Lung (tissue), 12 donors: Measurements from ENCODE around the gene ISG20. TPM values are rescaled to one million over a fixed set of nuclear protein-coding genes. Genes with fewer than 3 reads are reported as not detected.

ENCODE experiments used
- ATAC-seq: fragments of 200-7000 bp; cut with Tn5 transposase; one replicate; pipeline ENCODE4 v1.9.1; 2020; ENCODE audit warnings: moderate number of reproducible peaks; ENCODE audit not compliant: insufficient read depth, low FRiP score
- DNase-seq, 3 donors: peaks; one replicate each; pipeline ENCODE4 v3.0.0-alpha.2; 2013 to 2017
- H3K27ac ChIP-seq, 2 donors: one replicate each; pipeline ENCODE4 v1.5.1; 2013; ENCODE audit warnings: mild to moderate bottlenecking in 2 of 2, moderate library complexity in 2 of 2, control low read depth in 1 of 2, inconsistent platforms in 1 of 2, low read depth in 1 of 2, low read length in 1 of 2
- H3K27me3 ChIP-seq, 3 donors: one replicate each; pipeline ENCODE4 v1.5.1; 2013; ENCODE audit warnings: low read length in 2 of 3; ENCODE audit not compliant: control insufficient read depth in 3 of 3, insufficient read depth in 3 of 3
- H3K36me3 ChIP-seq, 4 donors: one replicate each; pipeline ENCODE4 v1.5.1; 2013; ENCODE audit warnings: low read length in 4 of 4, mild to moderate bottlenecking in 1 of 4, moderate library complexity in 1 of 4; ENCODE audit not compliant: control insufficient read depth in 4 of 4, insufficient read depth in 4 of 4
- H3K4me1 ChIP-seq, 5 donors: one replicate each; pipeline ENCODE4 v1.5.1; 2013; ENCODE audit warnings: low read length in 5 of 5, mild to moderate bottlenecking in 2 of 5, moderate library complexity in 1 of 5; ENCODE audit not compliant: control insufficient read depth in 5 of 5, insufficient read depth in 5 of 5
- H3K4me3 ChIP-seq: one replicate; pipeline ENCODE4 v1.5.1; 2013; ENCODE audit warnings: mild to moderate bottlenecking, control low read depth, moderate library complexity
- H3K9ac ChIP-seq, 2 donors: one replicate each; pipeline ENCODE4 v1.5.1; 2013; ENCODE audit warnings: low read length in 2 of 2, control low read depth in 1 of 2; ENCODE audit not compliant: insufficient read depth in 1 of 2
- H3K9me3 ChIP-seq, 4 donors: one replicate each; pipeline ENCODE4 v1.5.1; 2013; ENCODE audit warnings: low read length in 3 of 4, mild to moderate bottlenecking in 1 of 4, moderate library complexity in 1 of 4; ENCODE audit not compliant: control insufficient read depth in 4 of 4, insufficient read depth in 3 of 4
- CTCF ChIP-seq: IDR thresholded peaks from 2 replicates; pipeline ENCODE4 v1.5.1; 2012; ENCODE audit warnings: mild to moderate bottlenecking; ENCODE audit errors: control extremely low read depth, extremely low read depth
- WGBS, 2 donors: extraction: QIAGEN DNeasy Blood & Tissue Kit; methylation state at CpG; one replicate each; pipeline ENCODE4 v1.1.7; 2013; 5-methylcytosine and 5-hydroxymethylcytosine counted together
- polyA plus RNA-seq, 2 donors: library from polyadenylated mRNA; stranded (reverse); fragments of 200-250 nt; gene quantifications; one replicate each; pipeline ENCODE4 v1.2.1, GENCODE V29; 2013
- total RNA-seq, 2 donors: library from RNA; depleted of rRNA in 1 of 2; stranded (reverse); fragments of >200 nt in 1 of 2; gene quantifications; one replicate each; pipeline ENCODE4 v1.2.1, GENCODE V29; 2014 to 2021
- donor health status: control.
- donor health status: control.
- donor health status: Bipolar disorder and iron deficiency.
- donor health status: healthy.
- donor health status: DM: yes; HTN: yes; CAD: no.

The ISG20 gene
- total and polyA plus RNA-seq, 4 donors, result 18.5 to 61.6 (median 46.6) TPM

- Histone ChIP-seq H3K9me3 (no peaks in the 10 kb centered on the region), H3K36me3 (peaks cover 0 to 14% (median 0%) of the 10 kb centered on the region in 4 donors), H3K4me3 (no peak overlapping the region), H3K9ac (no peak overlapping the region), H3K27ac (peak overlapping the region; percentile 58 to 94), H3K4me1 (peaks cover 0 to 37% (median 0%) of the 10 kb centered on the region in 5 donors), H3K27me3 (no peaks in the 10 kb centered on the region)
- 42 to 57% methylated on average over 12 of the region's 12 CpGs for WGBS, 2 donors
- DNase-seq (peak in 1 of 3 donors; percentile 17), ATAC-seq (peak; percentile 47)
- no peak for TF ChIP-seq CTCF
These were observed 10.5 kb downstream of the ISG20 start for GRCh38 chr15:88649286-88649733.

- Histone ChIP-seq H3K27ac (peak overlapping the region; percentile 29 to 87), H3K27me3 (no peaks in the 10 kb centered on the region), H3K4me1 (peaks cover 0 to 37% (median 0%) of the 10 kb centered on the region in 5 donors), H3K9me3 (no peaks in the 10 kb centered on the region), H3K36me3 (peaks cover 0 to 16% (median 0%) of the 10 kb centered on the region in 4 donors), H3K9ac (no peak overlapping the region), H3K4me3 (no peak overlapping the region)
- no peak for ATAC-seq
- no peak for DNase-seq
- TF ChIP-seq CTCF, result no peak
- 84 to 86% methylated on average over 23 of the region's 23 CpGs for WGBS, 2 donors
These were observed 11.1 kb downstream of the ISG20 start for GRCh38 chr15:88649753-88650551.

- ATAC-seq, result no peak
- Histone ChIP-seq H3K4me3 (no peak overlapping the region), H3K36me3 (peaks cover 0 to 16% (median 0%) of the 10 kb centered on the region in 4 donors), H3K27me3 (no peaks in the 10 kb centered on the region), H3K9ac (no peak overlapping the region), H3K9me3 (no peaks in the 10 kb centered on the region), H3K27ac (no peak overlapping the region), H3K4me1 (peaks cover 0 to 37% (median 0%) of the 10 kb centered on the region in 5 donors)
- 96% methylated on average over 12 of the region's 12 CpGs for WGBS, 2 donors
- no peak for DNase-seq
- TF ChIP-seq CTCF, result no peak
These were observed 11.7 kb downstream of the ISG20 start for GRCh38 chr15:88650556-88650955.
